A549 treated with Hydrocortisone at 1 μM for 4 hours (cell line): ENCODE results near the gene GIN1. TPM values are rescaled to one million over a fixed set of nuclear protein-coding genes. Genes with fewer than 3 reads are reported as not detected.

Experiments used
- total RNA-seq: library from RNA; stranded (reverse); fragments of 200-300 nt; extraction: Qiagen RNA extraction; gene quantifications from 5 replicates; pipeline ENCODE4 v1.2.3, GENCODE V29; 2022

Gene GIN1, protein sequence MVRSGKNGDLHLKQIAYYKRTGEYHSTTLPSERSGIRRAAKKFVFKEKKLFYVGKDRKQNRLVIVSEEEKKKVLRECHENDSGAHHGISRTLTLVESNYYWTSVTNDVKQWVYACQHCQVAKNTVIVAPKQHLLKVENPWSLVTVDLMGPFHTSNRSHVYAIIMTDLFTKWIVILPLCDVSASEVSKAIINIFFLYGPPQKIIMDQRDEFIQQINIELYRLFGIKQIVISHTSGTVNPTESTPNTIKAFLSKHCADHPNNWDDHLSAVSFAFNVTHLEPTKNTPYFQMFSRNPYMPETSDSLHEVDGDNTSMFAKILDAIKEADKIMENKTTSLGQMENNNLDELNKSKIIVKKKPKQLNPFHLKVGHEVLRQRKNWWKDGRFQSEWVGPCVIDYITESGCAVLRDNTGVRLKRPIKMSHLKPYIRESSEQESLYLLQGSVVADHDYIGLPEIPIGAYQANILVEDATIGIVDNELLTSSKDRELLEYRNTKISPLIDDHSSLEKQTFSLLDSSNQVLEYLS
- 4.1 to 6.9 TPM (median 4.1 TPM) in 5 replicates for total RNA-seq

GRCh38 chr5:103119765-103120606 lies at the start of gene GIN1, which contains the start of gene PPIP5K2:
Gene GIN1, minus strand, starts transcription at chr5:103120138. Its CDS starts 11,431 bp downstream, at chr5:103108707.
Gene PPIP5K2, plus strand, starts transcription at chr5:103120301. Its CDS starts 9,289 bp downstream, at chr5:103129590.

Other genes starting within 250 kb of the GIN1 start
- gene PPIP5K2, start 163 bp upstream of the GIN1 start, total RNA-seq, result 13.6 to 27.7 TPM (median 20.6 TPM) in 5 replicates
- 16.6 to 20.7 TPM (median 19.2 TPM) in 5 replicates for gene MACIR, start 138.6 kb upstream of the GIN1 start, total RNA-seq